Measurements from ENCODE around the gene BOD1L1. TPM values are rescaled to one million over a fixed set of nuclear protein-coding genes. Genes with fewer than 3 reads are reported as not detected.

Gene BOD1L1
- total RNA-seq, 2 donors from 2014 or later: 25.9 to 53.1 TPM

GRCh38 chr4:13640149-13640940, 12.8 kb upstream of the BOD1L1 start:
- no peak for DNase-seq (ENCODE audit: low spot score)
- H3K27ac ChIP-seq: no peak overlapping the region
- TF ChIP-seq, protein P1, sequence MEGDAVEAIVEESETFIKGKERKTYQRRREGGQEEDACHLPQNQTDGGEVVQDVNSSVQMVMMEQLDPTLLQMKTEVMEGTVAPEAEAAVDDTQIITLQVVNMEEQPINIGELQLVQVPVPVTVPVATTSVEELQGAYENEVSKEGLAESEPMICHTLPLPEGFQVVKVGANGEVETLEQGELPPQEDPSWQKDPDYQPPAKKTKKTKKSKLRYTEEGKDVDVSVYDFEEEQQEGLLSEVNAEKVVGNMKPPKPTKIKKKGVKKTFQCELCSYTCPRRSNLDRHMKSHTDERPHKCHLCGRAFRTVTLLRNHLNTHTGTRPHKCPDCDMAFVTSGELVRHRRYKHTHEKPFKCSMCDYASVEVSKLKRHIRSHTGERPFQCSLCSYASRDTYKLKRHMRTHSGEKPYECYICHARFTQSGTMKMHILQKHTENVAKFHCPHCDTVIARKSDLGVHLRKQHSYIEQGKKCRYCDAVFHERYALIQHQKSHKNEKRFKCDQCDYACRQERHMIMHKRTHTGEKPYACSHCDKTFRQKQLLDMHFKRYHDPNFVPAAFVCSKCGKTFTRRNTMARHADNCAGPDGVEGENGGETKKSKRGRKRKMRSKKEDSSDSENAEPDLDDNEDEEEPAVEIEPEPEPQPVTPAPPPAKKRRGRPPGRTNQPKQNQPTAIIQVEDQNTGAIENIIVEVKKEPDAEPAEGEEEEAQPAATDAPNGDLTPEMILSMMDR (IDR thresholded peaks at IDR 0.05): no peak

DNA sequence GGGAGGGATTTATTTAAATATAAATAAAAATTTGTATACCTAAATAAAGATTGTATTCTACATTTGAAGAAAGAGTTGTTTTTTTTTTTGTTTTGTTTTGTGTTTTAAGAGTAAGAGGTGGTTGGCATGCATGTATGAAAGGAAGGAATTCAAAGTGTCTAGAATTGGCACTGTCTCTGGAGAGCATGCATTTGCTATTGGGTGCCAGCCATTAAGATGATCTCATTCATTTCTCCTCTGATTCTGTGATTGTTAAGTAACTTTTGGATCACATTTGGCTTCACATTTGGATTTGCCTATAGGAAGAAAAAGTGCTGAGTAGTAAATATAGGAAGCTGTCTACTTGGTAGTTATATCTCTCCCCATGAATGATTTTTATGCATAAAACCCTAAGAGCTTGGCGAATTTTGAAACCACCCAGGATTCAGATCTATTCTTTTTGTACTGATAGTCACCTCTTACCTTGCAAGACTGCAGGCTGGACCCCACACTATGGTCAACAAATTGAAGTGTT, 7.8 kb upstream of the BOD1L1 start:
- H3K9me3 ChIP-seq: no peaks in the 10 kb centered on the region
- no peaks in the 10 kb centered on the region for H3K27me3 ChIP-seq (replicated peaks; ENCODE audit: insufficient read depth)
- ATAC-seq (ENCODE audit: insufficient number of reproducible peaks, low FRiP score, low read depth): no peak
- no peak overlapping the region for H3K27ac ChIP-seq
- DNase-seq (ENCODE audit: low spot score): no peak
- TF ChIP-seq, protein P1 (IDR thresholded peaks at IDR 0.05): no peak
- H3K4me1 ChIP-seq (ENCODE audit: control insufficient read depth in 1 of 2, low read depth in 2 of 2): peaks cover 0 to 6% of the 10 kb centered on the region in 2 donors
- no peak overlapping the region for H3K4me3 ChIP-seq
- H3K36me3 ChIP-seq: no peaks in the 10 kb centered on the region

More at GRCh38 chr4:13640149-13640940, 12.8 kb upstream of the BOD1L1 start:
- Histone ChIP-seq H3K4me3 (no peak overlapping the region), H3K9me3 (no peaks in the 10 kb centered on the region), H3K27me3 (replicated peaks; ENCODE audit: insufficient read depth) (no peaks in the 10 kb centered on the region), H3K4me1 (ENCODE audit: control insufficient read depth in 1 of 2, low read depth in 2 of 2) (peaks cover 12 to 34% of the 10 kb centered on the region in 2 donors), H3K36me3 (no peaks in the 10 kb centered on the region)
- ATAC-seq (ENCODE audit: insufficient number of reproducible peaks, low FRiP score, low read depth): no peak

DNA sequence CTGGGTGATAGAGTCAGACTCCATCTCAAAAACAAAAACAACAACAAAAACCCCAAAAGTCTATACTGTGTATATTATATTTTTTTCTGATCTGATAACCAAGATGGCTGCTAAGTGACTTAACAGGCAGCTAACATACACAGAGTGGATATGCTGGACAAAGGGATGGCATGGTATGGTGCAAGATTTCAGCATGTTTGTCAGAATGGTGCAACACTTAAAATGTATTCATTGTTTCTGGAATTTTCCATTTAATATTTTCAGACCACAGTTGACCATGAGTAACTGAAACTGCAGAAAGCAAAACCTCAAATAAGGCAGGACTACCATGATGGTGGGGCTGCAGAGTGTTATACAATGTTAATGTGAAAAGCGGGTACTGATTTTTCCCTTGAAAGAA, 6.1 kb upstream of the BOD1L1 start:
- no peaks in the 10 kb centered on the region for H3K9me3 ChIP-seq
- no peak overlapping the region for H3K4me3 ChIP-seq
- H3K4me1 ChIP-seq (ENCODE audit: control insufficient read depth in 1 of 2, low read depth in 2 of 2): peaks cover 1% of the 10 kb centered on the region in 2 donors
- ATAC-seq (ENCODE audit: insufficient number of reproducible peaks, low FRiP score, low read depth): no peak
- TF ChIP-seq, protein P1 (IDR thresholded peaks at IDR 0.05): no peak
- no peaks in the 10 kb centered on the region for H3K36me3 ChIP-seq
- no peaks in the 10 kb centered on the region for H3K27me3 ChIP-seq (replicated peaks; ENCODE audit: insufficient read depth)
- no peak overlapping the region for H3K27ac ChIP-seq
- no peak for DNase-seq (ENCODE audit: low spot score)

DNA sequence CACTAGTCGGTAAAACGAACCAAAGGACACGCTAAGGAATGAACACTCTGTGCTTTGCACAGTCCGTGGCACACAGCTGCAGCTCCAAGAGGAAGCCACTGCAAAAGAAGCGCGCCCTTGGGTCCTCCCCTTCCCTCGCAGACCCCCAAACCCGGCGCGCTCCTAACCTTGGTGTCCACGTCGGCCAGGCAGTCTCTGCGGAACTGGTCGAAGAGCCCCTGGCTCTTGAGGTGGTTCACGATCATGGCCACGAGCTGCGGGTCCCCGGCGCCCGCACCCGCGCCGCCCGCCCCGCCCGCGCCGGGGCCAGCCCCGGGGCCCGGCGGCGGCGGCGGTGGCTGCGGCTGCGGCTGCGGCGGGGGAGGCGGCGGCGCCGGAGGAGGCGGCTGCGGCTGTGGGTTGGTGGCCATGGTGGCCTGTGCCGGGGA, 333 bp downstream of the BOD1L1 start:
- DNase-seq (ENCODE audit: low spot score) (no peak), ATAC-seq (ENCODE audit: insufficient number of reproducible peaks, low FRiP score, low read depth) (no peak)
- peak overlapping the region; percentile 73 for H3K4me3 ChIP-seq
- no peaks in the 10 kb centered on the region for H3K27me3 ChIP-seq (replicated peaks; ENCODE audit: insufficient read depth)
- peak overlapping the region; percentile 92 for H3K27ac ChIP-seq
- H3K36me3 ChIP-seq: no peaks in the 10 kb centered on the region
- H3K9me3 ChIP-seq: no peaks in the 10 kb centered on the region
- peaks cover 12 to 35% of the 10 kb centered on the region in 2 donors for H3K4me1 ChIP-seq (ENCODE audit: control insufficient read depth in 1 of 2, low read depth in 2 of 2)
- TF ChIP-seq, protein P1 (IDR thresholded peaks at IDR 0.05): no peak

- H3K27ac ChIP-seq: no peak overlapping the region
- no peaks in the 10 kb centered on the region for H3K36me3 ChIP-seq
- peak overlapping the region; percentile 73 for H3K4me3 ChIP-seq
- no peak for ATAC-seq (ENCODE audit: insufficient number of reproducible peaks, low FRiP score, low read depth)
- TF ChIP-seq, protein P1 (IDR thresholded peaks at IDR 0.05): no peak
- H3K27me3 ChIP-seq (replicated peaks; ENCODE audit: insufficient read depth): no peaks in the 10 kb centered on the region
- DNase-seq (ENCODE audit: low spot score): no peak
- H3K9me3 ChIP-seq: no peaks in the 10 kb centered on the region
- H3K4me1 ChIP-seq (ENCODE audit: control insufficient read depth in 1 of 2, low read depth in 2 of 2): peaks cover 12 to 35% of the 10 kb centered on the region in 2 donors
These were observed 890 bp downstream of the BOD1L1 start for GRCh38 chr4:13626492-13627177.
